GM12864 (cell line): Measurements from ENCODE around the gene RBMS3.
"Not testable (repeated sequence)": the region's sequence is repeated elsewhere in the genome, so short reads cannot be mapped to it uniquely, and the experiment has no call there.

Experiments used
- DNase-seq: peaks from one replicate; pipeline ENCODE4 v3.0.0-alpha.2; 2011; ENCODE audit warnings: low read depth
- H3K4me3 ChIP-seq: 2 replicates; pipeline ENCODE4 v1.5.1; 2011; ENCODE audit warnings: mild to moderate bottlenecking, low read depth, low read length, control low read depth
- TF ChIP-seq, protein P1 (sequence below): IDR thresholded peaks from 2 replicates; pipeline ENCODE4 v1.5.1; 2011; ENCODE audit warnings: low read depth, mild to moderate bottlenecking, moderate library complexity, low read length, control low read depth, inconsistent platforms; ENCODE audit errors: missing control alignments

The RBMS3 gene

DNA sequence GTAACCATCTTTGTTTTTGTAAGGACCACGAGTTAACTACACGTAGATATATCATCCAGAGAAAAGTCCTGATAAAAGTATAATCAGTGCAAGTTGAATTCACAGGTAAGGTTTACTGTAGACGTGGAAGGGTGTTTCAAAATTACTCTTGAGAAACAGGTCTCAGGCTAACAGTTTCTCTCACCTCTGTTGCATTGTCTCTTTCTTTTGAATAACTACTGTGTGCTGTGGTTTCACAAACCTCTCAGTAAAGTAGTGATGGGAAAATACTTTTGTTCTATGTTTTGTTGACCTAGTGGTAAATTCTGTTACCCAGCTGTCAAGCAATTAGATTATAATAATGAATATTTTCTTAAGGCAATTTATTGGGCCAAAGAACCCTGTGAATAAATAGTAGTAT lies 75.2 kb downstream of the RBMS3 start:
- TF ChIP-seq, protein P1, sequence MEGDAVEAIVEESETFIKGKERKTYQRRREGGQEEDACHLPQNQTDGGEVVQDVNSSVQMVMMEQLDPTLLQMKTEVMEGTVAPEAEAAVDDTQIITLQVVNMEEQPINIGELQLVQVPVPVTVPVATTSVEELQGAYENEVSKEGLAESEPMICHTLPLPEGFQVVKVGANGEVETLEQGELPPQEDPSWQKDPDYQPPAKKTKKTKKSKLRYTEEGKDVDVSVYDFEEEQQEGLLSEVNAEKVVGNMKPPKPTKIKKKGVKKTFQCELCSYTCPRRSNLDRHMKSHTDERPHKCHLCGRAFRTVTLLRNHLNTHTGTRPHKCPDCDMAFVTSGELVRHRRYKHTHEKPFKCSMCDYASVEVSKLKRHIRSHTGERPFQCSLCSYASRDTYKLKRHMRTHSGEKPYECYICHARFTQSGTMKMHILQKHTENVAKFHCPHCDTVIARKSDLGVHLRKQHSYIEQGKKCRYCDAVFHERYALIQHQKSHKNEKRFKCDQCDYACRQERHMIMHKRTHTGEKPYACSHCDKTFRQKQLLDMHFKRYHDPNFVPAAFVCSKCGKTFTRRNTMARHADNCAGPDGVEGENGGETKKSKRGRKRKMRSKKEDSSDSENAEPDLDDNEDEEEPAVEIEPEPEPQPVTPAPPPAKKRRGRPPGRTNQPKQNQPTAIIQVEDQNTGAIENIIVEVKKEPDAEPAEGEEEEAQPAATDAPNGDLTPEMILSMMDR = no peak
- no peak for DNase-seq
- no peak overlapping the region for H3K4me3 ChIP-seq

DNA sequence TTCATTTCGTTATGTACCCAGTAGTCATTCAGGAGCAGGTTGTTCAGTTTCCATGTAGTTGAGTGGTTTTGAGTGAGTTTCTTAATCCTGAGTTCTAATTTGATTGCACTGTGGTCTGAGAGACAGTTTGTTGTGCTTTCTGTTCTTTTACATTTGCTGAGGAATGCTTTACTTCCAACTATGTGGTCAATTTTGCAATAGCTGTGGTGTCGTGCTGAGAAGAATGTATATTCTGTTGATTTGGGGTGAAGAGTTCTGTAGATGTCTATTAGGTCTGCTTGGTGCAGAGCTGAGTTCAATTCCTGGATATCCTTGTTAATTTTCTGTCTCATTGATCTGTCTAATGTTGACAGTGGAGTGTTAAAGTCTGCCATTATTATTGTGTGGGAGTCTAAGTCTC lies 79.4 kb downstream of the RBMS3 start:
- not testable (repeated sequence) for H3K4me3 ChIP-seq, DNase-seq

DNA sequence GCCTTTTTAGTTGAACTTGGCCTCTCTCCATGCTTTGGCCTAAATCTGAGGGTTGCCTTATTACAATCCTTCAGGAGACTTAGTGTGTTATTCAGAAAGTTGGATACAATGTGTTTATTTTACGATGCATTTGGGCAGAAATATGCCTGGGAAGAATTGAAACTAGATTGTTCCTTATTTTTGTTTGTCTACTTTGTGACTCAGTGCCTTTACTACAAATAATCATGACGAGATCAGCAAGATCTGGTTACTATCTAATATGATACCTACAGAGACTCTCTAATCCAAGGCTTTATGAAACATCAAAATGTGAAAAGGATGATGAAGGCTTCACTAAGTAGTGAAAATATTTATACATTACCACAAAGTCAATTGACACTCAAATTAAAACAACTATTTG lies 82.2 kb downstream of the RBMS3 start:
- DNase-seq = no peak
- TF ChIP-seq, protein P1 = no peak
- no peak overlapping the region for H3K4me3 ChIP-seq

DNA sequence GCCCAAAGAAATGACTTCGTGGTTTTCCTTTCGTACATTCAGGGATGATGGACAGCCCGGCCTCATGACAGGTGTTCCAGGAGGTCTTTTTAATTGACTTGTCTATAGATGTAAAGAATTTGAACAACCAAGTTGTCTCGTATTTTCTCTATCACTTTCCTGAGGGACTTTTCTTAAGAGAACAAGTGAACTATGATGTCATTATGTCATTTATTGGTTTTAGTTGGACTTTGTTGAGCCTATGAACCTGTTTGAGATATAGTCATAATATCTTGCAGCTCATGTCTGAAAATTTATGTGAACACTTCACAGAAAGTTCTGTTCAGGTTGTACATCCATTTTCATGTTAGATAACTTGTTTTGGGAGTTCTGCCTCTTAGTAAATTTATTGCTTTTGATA lies 89.2 kb downstream of the RBMS3 start:
- TF ChIP-seq, protein P1 = no peak
- no peak for DNase-seq

DNA sequence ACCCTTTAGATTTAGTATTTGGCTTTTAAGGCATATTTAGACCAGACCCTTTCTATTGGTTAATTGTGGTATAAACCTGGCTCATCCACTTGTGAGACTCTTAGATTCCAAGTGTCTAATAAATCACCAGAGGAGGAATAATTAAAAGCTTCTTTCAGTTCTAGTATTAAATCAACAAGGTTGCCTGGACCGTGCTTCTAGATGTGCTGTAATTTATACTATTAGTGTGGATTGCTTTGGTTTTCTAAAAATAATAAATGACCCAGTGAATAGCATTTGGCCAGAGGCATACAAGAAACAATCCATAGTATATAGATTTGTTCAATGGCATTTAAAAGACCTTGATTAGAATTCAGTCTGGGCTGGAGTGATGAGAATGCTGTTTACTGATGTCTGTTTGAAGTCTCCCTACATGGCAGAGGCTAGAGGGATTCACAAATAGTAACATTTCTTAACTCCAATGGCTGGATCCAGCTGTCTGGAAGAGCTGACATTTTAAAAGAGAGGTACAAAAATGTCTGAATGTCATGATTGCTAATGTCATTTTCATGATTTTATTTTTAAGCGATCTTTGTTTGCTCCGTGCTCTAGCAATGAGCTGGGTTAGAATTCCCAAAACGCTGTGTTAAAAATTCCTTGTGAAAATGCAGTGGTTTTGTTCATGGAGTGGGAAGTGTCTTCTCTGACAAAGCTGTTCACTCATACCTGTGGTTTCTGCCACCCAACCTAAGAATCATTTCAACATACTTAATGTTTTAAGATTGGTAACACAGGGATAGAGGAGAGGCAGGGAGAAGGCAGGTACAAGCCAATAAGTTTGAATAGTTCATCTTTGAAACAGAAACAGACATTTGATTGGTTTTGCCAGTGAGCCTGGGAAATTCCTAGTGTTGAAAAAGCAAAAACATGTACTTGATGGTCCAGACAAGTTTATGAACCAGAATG lies 89.9 kb downstream of the RBMS3 start:
- H3K4me3 ChIP-seq = no peak overlapping the region
- no peak for DNase-seq

More for the DNA sequence above, 89.2 kb downstream of the RBMS3 start:
- no peak overlapping the region for H3K4me3 ChIP-seq

DNA sequence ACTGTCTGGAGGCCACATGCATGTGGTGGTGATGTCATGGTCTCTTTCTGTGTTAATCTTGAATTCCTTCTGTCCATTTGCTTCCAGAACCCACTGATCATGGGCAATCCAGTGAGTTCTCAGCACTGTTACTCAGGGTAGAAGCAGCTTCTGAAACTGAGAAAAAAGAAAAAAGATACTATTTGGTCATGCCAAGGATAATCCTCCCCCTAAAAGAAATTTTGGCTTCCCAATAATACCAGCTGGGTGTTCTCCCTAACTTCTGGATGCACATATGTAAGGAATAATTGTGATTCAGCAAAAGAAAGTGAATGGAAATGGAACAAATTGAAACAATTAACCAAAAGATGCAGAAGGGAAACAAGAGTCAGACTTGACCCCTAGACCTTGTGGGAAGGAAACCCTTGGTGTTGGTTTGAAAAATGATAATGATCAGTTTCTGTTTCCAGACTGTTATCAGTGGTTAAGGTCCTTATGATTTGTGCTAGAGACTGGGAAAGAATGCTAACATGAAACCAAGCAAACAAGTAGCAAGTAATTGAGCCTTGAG lies 92.3 kb downstream of the RBMS3 start:
- no peak overlapping the region for H3K4me3 ChIP-seq
- TF ChIP-seq, protein P1 = no peak
- DNase-seq = no peak

More for the DNA sequence above, 89.9 kb downstream of the RBMS3 start:
- TF ChIP-seq, protein P1 = no peak

DNA sequence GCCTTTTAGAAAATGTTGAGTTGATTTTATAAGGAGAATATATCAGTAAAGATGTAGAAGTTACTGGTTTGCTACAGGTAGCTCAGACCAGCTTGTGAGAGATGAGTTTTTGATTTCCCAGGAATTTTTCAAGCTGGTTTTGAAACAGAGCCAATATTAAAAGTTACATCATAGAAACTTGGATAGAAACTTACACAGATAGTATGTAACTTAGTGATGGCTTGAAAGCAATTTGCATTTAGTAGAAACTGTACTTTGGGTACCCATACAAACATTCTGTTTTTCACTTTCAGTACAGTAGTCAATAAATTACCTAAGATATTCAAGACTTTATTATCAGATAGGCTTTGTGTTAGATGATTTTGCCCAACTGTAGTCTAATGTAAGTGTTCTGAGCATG lies 93.4 kb downstream of the RBMS3 start:
- TF ChIP-seq, protein P1 = no peak
- DNase-seq = no peak

More for the DNA sequence above, 93.4 kb downstream of the RBMS3 start:
- no peak overlapping the region for H3K4me3 ChIP-seq
